NCI-H526 (cell line): Measurements from ENCODE around the gene DICER1.
"Not testable (repeated sequence)": the region's sequence is repeated elsewhere in the genome, so short reads cannot be mapped to it uniquely, and the experiment has no call there.

Source experiments
- DNase-seq, 2 experiments: peaks; one replicate each; lab custom pipeline; 2025; lab: John Stamatoyannopoulos, UW

Gene DICER1

DNA sequence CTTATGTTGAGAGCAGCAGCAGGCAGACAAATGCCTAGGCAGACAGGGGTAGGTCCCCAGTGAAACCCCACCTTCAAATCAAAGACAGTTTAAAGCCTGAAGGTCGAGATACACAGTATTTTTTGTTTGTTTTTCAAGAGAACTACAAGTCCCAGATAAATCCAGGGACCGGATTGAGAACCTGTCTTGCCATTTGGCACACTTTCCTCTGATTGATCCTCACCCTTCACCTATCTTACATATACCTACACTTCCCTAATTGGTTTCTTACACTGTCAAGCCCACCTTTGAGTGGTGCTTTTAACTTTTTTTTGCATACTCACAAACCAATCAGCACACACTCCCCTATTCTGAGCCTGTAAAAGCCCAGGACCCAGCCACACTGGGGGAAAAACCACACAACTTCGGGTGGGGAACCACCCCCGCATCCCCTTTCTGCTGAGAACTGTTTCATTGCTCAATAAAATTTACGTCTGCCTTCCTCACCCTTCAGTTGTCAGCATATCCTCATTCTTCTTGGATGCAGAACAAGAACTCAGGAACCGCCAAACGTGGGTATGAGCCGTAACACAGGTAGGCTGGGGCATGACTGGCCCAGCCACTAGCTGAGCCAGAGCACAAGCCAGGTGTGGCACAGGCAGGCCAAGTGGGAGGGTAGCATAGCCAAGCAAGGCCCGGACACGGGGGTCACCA lies 11.1 kb downstream of the DICER1 start:
- DNase-seq: no peak

DNA sequence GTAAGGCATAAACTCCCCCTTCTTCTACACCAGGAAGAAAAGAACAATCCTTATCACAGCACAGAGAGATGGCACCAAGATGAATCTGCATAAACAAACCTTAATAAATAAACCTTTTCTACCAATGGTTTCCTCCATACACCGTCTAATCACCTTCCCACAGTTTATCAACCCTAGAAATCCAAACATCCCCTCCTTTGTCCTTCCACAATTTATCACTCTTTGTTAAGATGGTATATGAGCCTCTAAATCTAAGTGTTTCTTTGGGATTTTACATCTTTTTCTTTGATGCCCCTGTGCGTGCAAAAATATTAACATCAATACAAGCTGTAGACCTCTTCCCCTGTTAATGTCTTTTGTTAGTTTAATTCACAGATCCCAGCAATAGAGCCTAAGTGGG lies 12.5 kb downstream of the DICER1 start:
- no peak for DNase-seq

DNA sequence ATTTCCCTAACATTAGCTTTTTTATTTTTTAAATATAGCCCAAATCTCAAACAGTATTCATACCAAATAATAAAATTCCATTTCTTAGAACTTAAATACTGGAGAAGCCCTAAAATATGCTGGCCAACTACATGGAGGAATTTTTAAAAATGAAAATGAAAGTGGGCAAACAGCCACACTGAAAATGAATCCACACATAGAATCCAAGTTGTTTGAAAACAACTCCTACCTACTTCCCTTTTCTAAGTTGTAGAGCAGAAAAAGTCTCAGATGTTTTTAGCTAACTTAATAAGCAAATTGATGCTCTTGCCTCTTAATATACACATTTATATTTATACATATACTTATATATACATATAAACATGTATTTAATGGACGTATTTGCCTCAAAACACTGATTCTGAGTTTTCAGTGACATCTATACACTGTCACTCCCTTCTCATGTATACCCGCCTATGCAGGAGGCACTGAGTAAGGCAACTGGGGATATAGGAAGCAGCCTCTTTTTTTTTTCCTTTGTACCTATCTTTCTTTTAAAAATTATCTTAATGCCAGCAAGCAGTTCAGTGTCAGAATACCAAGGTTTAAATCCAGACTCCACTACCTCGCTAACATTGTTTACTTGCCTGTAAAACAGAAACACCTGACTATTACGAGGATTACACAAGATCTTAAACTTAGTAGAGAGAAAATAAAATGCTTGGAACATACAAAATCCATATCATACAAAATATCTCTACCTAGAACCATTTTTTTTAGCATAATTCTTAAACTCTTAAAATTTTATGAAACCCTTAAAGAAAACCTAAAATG lies 13.3 kb downstream of the DICER1 start:
- no peak for DNase-seq

DNA sequence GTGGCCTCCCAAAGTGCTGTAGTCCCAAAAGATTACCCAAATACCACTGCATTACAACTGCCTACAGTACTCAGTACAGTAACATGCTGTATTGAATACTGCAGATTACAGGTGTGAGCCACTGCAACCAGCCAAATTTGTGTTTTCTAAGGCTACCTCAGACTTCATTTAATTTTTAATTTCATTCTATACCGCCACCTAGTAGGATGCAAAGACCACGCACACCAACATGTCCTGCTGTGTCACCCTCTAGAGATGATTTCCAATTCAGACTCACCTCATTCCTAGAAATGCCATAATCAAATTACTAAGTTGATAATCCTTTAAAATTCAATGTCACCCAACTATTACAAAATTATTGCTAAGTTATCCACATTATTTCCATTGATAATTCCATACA lies 15.1 kb downstream of the DICER1 start:
- no peak for DNase-seq

DNA sequence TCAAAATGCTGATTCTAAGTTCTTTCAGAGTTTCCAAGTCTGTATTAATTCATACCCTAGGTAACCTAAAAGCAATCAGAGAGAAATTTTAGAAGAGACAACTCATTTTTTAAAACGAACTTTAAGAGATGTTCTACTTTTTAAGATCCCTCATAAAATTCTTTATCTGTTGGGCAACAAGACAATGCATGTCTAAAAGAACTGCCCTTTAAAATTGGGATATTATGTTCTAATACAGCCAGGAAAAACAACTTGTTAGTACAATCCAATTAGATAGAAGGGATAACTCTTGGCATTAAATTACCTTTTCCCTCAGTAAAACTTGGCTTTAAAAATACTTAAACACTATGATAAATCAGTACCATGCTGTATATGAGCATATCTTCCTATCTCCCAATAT lies 15.6 kb downstream of the DICER1 start:
- DNase-seq: no peak

DNA sequence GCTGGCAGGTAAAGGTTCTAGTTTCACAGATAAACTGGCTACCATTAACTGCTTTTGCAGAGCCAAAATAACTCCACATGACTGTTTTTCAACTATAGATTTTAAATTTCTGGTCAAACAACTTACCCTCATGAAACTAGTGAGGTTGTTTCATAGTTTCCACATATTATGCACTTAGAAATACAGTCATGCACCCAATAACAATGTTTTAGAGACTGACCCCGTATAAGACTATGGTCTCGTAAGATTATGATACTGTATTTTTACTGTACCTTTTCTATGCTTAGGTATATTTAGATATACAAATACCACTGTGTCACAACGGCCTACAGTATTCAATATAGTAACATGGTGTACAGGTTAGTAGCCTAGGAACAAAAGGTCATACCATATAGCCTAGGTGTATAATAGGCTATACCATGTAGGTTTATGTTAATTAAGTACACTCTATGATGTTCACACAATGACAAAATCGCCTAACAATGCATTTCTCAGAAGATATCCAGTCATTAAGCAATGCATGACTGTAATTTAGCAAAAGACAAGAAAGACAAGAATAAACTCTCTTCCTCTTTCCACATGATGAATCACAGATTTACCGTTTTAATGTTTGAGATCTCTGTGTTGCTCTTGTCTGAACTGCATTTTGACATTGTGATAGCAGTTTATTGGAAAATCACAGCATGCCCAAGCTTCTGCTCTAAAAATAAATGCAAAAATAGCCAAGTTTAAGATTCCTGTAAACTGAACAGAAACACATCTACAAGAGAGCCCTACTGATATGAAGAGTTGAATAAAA lies 17.1 kb downstream of the DICER1 start:
- no peak for DNase-seq

DNA sequence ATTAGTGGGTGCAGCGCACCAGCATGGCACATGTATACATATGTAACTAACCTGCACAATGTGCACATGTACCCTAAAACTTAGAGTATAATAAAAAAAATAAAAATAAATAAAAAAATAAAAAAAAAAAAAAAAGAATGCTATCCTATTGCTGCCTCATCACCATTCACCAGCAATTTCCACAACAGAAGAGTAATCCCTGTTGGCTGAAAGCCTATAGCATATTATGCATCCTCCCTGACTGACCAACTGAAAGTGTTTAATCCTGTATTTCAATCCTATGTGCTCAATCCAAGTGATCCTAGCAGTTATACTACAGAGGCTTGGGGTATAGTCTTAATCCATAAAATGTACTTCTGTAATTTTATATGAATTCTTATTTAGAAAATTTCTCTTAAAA lies 18.5 kb downstream of the DICER1 start:
- no peak for DNase-seq

DNA sequence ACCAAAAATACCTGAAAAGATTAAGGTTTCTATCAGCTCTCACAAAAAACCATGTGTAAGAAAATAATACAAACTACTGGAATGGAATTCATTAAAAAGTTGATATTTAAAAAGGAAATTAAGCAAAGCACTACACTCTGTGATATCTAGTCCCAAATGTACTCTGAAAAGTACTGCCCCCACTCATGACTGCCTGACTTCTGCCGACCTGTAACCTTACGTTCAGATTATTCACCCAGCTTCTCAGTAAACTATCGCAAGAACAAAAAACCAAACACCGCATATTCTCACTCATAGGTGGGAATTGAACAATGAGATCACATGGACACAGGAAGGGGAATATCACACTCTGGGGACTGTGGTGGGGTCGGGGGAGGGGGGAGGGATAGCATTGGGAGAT lies 18.9 kb downstream of the DICER1 start:
- not testable (repeated sequence) for DNase-seq

DNA sequence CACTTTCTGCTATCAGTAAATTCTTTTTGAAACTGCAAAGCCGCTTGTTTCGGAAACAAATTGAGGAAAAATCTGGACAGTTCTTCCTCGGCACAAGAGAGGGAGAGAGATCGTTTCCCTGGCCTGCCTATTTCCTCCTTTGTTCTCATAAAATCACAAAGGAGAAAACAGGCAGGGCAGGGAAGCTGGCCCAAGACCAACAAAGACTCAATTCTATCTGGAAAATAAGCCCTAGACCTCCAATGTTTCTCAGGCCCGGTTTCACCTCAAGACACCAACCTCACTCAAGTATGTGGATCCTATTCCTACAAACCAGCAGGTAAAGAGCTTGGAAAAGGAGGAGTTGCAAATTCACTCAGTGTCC lies 19.5 kb downstream of the DICER1 start:
- no peak for DNase-seq

DNA sequence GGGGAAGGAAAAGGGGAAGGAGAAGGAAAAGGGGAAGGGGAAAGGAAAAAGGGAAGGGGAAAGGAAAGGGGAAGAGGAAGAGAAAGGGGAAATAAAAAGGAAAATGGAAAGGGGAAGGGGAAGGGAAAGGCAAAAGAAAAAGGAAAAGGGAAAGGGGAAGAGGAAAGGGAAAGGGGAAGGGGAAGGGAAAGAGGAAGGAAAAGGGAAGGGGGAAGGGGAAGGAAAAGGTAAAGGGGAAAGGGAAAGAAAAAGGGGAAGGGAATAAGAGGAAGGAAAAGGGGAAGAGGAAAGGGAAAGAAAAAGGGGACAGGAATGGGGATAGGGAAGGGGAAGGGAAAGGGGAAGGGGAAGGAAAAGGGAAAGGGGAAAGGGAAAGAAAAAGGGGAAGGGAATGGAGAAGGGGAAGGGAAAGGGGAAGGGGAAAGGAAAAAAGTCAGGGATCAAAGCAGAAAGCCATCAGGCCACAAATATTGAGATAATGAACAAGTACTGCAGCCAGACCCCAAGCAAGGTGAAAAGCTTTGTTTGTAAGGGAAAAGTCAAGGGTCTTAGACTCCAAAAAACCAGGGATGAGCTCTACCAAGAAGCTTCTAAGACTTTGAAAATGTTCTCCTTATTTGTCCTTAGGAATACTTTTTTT lies 20.0 kb downstream of the DICER1 start:
- no peak for DNase-seq

DNA sequence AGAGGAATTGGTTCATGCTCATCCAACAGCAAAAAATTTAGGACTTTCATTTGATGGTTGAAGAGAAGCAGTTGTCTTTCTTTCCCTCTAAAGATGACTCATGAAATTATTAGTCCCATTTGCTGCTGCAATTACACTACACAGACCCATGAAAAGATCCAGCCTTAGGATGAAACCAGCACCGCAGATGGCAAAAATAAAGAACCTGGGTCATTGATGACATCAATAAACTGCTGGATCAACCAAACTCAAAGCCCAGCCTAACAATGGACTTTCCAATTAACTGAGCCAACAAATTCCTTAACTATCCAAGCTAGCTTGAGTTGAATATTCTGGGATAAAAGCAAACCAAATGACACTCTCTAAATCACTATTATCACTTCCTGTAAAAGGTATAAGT lies 20.7 kb downstream of the DICER1 start:
- DNase-seq: no peak

DNA sequence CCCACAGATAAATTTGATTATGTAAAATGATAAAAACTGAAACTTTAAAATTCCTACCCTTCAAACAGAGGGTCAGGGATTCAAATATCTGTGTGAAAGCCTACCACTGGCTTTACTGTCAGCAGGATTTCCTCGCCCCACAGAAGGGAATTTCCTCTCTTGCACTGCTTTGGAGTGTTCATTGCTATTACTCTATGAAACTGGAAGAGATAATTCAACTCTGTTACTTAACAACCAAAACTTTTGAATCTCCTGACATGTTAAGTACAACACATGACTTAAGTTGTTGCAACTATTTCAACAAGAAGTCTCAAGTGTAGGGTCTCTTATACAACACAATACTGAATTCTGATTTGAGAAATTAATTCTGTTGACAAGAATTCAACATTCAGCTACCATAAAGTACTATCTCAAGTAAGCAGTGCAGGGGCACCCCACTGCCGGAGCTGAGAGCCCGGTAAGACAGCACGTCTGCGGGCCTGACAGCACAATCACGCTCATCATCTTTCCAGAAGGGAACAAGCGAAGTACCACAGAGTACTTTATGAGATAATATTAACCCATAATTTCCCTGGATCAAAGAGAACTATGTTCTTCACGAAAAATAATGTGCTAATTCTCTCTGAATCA lies 22.9 kb downstream of the DICER1 start:
- DNase-seq: no peak

DNA sequence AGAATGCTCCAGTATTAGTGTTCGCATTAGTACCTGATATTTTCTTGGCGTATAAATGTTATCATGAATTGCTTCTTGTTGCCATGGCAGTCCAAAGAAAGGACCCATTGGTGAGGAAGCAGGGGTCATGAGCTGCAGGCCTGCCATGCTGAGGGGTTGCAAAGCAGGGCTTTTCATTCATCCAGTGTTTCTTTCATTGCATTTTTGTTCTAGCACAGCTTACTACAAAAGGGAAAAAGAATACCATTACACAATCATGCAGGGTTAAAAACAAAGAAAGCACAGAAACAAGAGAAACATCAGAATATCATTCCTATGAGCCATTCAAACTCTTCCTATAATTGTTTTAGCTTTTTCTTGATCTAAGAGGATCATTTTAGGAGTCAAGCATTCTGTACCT lies 24.0 kb downstream of the DICER1 start:
- no peak for DNase-seq

DNA sequence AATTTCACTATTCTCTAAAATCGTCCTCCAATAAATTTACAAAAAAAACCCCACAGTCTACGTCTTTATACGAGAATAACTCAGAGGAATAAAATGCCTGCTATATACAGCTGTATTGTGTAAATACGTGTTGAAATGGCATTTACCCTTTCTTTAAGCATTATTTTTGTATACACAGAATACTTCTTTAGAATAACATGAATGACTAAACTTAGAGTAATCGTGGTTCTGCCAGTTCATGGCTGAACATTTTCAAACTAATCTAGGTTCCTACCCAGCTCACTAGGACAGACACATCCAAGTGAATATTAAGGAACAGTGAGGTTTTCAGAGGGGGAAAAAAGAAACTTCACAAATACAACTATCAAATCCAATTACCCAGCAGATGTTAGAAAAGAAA lies 24.6 kb downstream of the DICER1 start:
- DNase-seq: no peak

DNA sequence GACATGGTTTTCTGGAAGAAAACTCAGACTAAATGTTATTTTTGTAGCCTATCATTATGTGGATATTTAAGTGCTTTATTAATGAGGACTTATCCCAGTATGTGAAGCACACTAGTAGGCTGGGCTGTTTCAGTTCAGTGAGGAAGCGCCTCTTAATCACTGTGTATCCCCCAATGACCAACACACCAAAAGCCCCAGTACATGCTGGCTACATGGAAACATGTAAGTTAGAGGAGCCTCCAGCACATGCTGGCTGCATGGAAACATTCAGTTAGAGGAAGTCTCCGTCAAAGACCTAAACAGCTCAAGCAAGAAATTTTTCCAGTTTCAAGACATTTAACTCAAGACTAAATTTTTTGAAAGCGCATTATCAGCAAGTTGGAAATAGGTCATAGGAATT lies 26.8 kb downstream of the DICER1 start:
- no peak for DNase-seq

DNA sequence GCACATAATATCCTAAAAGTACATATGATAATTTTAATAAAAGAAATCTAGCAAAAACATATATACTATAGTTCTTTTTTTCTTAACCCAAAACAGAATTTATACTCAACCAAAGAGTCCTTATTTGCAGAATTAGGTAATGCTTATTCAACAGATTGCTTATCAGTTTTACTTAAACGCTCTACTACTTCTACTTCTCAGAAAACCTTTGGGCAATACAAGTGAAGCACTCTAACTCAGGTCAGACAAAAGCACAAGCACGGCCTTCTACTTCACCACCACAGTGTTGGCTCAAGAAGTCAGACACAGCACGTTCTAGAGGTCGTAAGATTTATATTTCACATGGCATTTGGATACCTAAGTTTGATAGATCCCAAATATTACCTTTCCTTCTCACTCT lies 29.2 kb downstream of the DICER1 start:
- no peak for DNase-seq

DNA sequence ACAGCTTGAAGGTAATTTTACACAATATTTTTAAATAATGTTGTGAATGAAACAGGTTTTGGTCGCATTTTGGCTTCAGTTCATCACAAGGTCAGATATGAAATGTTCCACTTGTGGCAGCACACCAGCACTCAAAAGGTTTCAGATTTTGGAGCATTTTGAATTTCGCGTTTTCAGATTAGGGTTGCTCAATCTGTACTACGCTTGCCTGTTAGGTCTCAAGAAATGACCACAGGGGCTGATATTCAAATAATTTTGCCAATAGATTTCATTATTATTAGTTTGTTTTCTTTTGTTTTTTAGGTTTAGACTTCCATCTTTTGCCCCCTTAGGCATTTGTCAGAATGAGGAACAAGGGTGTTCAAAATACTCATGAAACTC lies 29.8 kb downstream of the DICER1 start:
- DNase-seq: no peak

DNA sequence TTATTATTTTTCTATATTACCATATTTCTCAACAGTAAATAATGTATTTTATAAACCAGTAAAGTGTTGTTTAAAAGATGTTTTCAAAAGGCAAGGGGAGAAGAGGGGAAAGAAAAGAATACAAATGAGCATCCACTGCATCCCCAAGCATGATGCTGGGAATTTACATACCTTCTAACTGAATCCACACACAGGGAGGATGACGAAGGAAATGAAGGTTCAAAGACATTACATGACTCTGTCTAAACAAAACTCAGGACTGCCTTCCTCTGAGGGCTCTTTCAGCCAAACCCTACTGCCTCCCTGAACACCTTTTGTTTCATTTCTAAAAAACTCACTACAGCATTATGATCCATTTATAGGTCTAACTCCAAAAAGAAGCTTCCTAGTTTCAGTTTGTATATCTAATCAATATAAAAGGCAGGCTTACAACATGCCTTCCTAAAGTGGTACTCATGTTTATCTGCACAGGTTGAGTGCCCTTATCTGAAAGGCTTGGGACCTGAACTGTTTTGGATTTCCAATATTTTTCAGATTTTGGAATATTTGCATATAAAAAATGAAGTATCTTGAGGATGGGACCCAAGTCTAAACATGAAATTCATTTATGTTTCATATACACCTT lies 30.3 kb downstream of the DICER1 start:
- DNase-seq: no peak

DNA sequence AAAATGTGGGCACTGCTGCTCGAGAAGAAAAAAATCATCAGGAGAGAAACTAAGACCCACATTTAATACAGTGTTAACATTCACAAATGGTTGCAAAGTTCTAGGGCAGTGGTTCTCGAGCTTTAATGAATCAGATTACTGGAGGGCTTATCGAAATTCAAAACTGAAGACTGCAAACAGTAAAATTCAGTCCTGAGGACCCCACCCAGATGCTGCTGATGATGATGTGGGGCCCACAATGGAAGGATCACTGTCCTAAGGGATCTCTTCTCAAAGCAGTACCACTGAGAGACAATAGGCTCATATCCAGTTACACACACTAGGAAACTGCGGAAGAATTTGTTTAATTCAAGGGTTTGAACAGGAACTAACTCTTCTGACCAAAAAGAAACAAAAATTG lies 31.4 kb downstream of the DICER1 start:
- DNase-seq: no peak

DNA sequence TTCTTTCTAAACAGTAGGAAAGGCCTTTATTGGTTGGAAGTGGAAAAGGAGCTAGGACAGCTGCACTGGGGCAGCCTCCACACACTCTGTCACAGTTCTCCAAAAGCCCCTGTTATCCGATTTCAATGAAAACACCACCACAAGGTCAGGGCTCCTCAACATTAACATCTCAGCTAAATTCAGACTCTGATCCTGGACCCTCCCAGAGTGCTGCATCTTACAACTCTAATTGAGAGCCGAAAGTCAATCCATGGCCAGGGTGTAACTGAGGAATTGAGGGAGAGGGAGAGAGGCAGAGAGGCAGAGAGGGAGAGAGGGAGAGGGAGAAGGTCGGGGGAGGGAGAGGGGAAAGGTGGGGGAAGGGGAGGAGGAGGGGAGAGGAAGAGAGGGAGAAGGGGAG lies 32.1 kb downstream of the DICER1 start:
- no peak for DNase-seq

DNA sequence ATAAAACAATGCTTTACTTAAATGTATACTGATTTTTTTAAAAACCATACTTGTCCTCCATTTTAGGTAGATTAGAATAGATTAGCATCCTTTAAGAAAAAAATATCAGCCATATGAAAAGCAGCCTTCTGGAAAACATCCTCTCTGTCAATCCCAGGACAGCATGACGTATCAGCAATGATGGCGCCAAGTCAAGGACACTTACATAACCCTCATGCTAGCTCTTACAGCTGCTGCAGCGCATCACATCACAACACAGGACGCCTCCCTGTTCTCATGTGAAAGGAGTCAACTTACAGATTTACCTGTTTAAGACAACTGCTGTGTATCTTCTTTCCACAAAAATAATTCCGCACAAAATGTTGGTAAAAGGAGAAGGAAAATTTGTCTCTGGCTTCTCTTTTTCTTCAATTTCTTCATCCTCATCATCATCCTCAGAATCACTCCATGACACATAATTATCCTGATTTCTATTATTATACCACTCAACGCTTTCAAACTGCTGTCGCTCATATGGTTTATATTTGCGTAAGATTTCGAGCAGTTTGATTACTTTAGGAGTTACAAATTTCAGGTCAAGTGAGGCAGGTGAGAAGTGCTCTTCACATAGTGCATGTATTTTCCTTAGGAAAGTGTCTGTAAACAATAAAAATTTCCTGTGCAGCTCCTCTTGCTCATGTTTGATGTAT lies 33.3 kb downstream of the DICER1 start:
- no peak for DNase-seq
